HT1080 (cell line): ENCODE results near the gene PLEKHA6. TPM values are rescaled to one million over a fixed set of nuclear protein-coding genes. Genes with fewer than 3 reads are reported as not detected.
A peak's percentile ranks its signal among the peaks of the same experiment; 100 is the strongest.

Experiments
- DNase-seq: peaks from one replicate; pipeline ENCODE4 v3.0.0-alpha.2; 2015; ENCODE audit warnings: low read depth
- total RNA-seq: library from RNA; depleted of rRNA; stranded (reverse); fragments of >200 nt; shearing (Covaris generic); gene quantifications from 2 replicates; pipeline ENCODE4 v1.2.3, GENCODE V29; 2014

PLEKHA6 gene
- total RNA-seq, 1 experiment from 2014 or later = 0.19 TPM

DNA sequence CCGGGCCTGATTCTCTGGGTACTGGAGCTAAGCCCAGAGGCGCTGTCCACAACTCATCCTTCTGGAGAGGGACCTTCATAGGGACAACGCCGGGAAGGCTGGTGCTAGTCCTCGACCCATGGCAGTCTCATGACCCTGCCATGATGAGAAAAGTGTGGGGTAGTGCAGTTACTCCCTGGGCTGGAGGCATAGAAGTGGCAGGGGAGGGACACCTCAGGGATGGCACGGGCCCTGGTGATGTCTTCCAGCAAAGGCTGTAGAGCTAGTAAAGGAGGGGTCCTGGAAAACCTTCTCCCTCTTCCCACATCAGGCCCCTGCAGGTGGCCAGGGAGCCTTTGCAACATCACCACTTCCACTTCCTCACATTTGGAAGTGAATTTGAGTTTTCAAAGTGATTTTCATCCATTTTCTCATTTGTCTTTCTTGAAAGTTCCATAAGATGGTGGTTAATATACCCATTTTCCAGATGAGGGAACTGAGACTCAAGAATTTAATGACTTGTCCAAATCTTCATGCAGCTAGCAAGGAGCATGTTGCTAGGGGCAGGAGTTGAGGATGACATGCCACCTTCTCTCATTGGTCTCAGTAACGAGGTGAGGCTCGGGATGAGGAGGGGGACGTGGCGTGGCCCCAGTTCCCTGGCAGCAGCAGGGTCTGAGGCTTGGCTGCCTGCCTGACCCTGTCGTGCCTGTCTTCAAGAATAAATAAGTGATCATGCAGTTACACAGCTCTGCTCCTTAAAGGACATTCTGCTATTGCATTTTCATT is 142.7 kb downstream of the PLEKHA6 start:
- no peak for DNase-seq

GRCh38 chr1:204216236-204216635 is 143.5 kb downstream of the PLEKHA6 start:
- DNase-seq = no peak

GRCh38 chr1:204213668-204214662 is 145.8 kb downstream of the PLEKHA6 start, which contains the start of gene GOLT1A:
GOLT1A (minus strand) TSS chr1:204213988; CDS start chr1:204213906, 82 bp downstream.
- DNase-seq = peak; percentile 64

DNA sequence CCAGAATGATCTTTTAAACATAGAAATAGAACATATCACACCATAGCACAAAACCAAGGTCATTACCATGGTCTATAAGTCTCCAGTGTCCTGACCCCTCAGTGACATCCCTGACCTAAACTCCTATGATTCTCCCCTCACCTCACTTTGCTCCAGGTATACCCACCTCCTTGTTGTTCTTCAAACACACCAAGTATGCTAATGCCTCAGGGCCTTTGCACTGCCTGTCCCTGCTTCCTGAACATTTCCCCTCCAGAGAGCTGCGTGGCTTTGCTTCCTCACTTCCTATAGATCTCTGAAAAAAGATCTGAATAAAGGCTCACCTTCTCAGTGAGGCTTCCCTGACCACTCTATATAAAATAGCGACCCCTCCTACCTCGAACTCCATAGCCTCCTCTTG is 147.0 kb downstream of the PLEKHA6 start:
- no peak for DNase-seq

- DNase-seq = no peak
Measured at GRCh38 chr1:204211046-204211445, 148.7 kb downstream of the PLEKHA6 start.

DNA sequence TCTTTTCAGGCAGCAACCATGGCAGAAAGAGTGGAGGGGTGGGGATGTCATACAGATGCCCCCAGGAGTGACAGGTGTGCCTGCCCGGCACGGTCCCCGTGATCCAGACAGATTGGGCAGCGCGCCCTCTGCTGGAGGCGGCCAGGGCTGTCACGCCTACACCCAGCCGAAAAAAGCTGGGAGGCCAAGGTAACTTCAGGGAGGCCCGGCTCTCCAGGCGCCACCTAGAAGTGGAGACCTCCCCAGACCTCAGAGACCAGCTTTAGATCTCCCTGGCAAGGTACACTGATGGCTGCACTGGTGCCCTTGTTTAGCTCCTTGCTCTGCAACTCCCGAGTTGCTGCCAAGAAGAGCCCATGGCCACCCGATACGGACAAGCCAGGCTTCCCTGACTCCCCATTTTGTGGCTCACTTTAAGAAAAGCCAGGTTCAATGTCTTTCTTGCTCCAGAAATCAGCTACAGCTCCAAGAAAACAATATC is 152.6 kb downstream of the PLEKHA6 start:
- DNase-seq = peak; percentile 20

DNA sequence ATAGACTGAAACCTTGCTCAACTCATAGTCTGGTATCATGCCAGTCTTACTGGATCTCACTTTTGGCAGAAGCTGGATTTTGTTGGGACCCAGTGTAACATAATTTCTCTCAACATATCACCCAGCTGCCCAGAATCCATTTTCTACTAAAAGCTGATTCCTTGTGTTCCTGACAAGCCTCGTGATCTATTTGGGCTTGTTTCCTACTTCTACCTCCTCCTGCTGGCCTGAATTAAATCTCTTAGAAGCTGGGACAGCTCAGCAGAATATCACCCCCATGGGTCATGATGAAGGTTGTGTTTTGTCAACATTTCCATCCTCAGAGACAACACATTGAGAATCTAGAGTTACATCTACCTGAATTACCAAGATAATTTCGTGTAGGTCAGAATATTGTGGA is 153.6 kb downstream of the PLEKHA6 start:
- no peak for DNase-seq

GRCh38 chr1:204205486-204205885 is 154.2 kb downstream of the PLEKHA6 start:
- no peak for DNase-seq

DNA sequence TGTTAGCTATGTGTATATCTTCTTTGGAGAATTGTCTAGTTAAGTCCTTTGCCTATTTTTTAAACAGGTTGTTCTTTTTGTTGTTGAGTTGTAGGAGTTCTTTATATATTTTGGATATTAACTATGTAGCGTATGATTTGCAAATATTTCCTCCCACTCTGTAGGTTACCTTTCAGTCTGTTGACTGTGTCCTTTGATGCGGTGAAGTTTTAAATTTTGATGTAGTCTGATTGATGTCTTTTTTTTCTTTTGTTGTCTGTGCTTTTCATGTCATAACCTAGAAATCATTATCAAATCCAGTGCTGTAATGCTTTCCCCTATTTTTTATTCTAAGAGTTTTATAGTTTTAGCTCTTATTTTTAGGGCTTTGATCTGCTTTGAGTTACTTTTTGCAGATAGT is 154.8 kb downstream of the PLEKHA6 start:
- DNase-seq = no peak

DNA sequence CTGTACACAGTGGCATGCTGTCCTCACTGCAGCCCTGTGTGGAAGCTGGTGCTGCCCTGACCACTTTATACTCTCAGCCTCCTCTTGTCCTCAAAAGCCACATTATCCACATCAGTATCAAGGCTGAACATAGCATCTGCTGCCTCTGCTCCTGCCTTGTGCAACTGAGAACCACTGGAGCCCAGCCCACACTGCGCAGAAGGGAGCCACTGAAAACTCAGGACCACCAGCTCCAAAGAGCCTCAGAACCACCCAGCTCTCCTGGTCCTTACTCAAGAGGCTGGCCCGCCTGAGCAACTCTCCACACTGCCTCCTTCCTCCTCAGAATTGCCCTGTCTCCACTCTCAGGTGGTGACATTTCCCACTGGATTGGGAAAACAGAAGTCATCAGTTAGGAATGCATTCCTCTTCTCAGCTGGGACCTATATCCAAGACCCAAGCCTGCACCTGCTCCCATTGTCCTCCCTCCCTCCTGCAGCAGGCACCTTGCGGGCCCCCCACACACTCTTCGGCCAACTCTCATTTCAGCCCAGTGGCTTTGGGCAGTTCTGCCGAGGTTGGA is 156.4 kb downstream of the PLEKHA6 start:
- no peak for DNase-seq

GRCh38 chr1:204202481-204202880 is 157.2 kb downstream of the PLEKHA6 start:
- no peak for DNase-seq

- DNase-seq = no peak
Measured at GRCh38 chr1:204201348-204202040, 158.2 kb downstream of the PLEKHA6 start.

DNA sequence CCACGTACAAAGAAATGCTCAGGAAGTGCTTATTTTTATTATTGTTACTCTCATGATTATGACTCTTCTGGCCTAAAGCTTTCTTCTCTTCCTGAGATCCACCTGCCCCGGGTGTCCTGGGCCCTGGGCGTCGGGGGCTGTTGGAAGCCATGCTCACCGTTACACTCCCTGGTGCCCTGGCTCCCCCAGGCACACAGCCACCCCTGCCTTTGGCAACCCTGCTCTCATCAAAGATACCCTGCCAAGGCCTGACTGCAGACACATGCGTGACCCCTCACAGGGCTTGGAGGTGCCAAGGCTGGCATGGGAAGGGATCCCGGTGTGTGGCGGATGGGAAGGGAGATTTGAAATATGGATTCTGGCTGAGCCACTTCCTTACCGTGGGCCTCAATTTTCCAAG is 160.2 kb downstream of the PLEKHA6 start:
- DNase-seq = no peak

DNA sequence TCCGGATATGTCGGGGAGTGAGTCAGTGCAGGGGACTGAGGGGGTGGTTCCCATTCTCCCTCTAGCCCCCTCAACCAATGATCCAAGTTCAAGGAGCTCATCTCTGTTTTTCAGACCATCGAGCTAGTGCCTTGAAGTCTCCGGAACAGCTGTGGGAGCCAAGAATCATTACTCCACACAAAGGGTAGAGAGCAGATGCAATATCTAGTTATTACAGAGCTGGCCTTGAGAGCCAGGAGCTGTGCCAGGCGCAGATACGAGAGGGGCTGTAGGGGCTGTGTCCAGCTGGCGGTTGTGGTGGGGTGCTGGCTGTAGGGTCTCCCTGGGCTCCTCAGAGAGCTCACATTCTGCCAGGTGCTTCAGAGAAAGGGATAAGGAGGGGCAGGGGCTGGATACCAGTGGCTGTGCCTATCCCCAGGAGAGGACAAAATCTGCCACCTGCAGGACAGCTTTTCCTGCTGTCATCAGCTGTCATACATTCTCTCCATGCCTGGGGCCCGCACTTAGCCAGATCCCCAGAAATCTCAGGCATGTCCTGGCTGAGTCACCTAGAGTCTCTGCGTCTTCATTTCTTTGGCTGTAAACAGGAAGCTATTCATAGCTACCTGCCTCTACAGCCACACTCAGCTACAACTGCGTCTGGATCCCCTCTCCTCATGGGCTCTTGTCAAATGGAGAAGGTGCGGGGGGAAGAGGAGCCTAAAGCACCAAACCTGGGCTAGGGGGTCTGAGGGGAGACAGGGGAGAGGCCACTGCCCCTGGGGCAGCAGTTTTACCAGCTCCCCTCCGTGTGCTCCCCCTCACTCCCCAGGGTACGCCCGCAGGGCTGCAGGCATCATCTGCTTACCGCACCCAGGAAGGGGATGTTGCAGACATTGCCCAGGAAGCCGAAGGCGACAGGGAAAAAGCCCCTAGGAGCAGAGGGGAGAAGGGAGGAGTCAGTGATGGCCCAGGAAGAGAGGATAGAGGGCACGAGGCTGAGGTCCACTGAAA is 161.1 kb downstream of the PLEKHA6 start:
- DNase-seq = peak; percentile 80

- DNase-seq = no peak
Measured at GRCh38 chr1:204197068-204197467, 162.7 kb downstream of the PLEKHA6 start.

DNA sequence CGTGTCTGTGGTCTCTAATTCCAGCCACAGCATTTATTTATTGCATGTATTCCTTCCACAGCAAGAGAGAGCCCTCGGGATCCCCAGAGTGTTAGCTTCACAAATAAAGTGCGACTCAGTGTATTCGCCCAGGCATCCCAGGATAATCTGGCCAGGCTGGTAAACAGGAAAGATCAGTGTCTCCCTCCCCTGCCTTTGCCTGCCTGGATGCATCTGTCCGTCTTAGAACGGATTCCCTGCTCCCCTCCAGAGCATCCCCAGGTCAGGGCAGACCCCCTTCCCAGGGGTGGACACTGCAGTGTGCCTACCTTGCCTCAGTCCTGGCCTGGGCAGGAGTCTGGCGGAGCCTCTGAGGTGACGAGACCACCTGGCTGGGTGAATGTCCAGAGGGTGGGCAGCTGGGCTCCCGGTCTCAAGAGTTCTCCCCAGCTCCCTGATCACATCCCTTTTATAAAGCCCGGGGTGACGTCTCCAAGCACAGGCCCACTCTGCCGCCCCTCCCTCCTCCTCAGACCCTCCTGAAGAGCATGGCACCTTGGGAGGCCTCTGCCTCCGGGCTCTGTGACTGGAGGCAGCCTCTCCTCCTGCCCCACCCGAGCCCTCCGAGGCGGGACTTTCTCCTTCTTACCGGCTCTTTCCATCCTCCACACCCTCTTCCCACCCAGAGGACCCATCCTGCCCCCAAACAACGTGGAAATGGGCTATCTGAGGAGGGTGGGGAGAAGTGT is 163.5 kb downstream of the PLEKHA6 start, which contains the start of gene KISS1:
Gene KISS1, minus strand, starts transcription at position 424 of the 728 bp plus-strand sequence. CDS start 3,615 bp downstream, outside the sequence.
- no peak for DNase-seq

DNA sequence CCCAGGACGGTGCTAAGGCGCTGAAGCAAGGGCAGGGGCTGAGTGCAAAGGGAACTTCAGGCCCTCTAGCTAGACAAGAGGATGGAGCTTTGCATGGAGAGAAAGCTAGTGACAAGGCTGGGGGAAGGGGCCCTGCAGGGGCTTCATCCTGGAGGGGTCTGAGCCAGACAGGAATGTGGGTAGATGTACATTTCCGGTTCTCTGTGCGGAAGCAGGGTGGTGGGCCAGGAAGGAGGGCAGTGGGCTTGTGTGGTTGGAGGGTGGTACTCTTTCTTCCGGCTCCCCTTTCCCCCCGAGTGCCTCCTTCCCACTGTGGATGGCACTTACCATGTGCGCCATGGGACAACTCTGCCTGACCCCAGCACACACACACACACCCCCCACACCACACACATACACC is 165.0 kb downstream of the PLEKHA6 start:
- DNase-seq = no peak

- no peak for DNase-seq
Measured at GRCh38 chr1:204194080-204194479, 165.6 kb downstream of the PLEKHA6 start.
